ENCODE results near the gene MSANTD1.

Gene MSANTD1

DNA sequence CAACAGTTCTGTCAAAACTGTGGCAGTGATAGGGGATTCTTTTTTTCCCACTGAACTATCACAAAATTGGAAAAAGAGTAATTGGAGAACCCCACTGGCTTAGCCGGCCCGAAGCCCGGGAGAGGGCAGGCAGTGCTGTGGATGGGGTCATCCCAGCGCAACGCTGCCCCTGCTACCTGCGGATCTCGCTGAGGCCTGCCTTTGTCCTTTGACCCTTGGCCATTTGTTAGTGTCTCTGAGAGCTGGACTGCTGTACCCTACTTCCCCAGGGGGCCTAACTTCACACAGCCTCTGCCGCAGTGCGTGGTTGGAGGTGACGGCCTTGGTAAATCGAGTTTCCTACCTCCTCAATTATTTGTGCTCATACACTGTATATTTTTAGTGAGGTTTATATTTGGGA lies 43.0 kb upstream of the MSANTD1 start:
- H3K9ac ChIP-seq (ENCODE audit: insufficient read length) = no peak overlapping the region
- TF ChIP-seq FOXP2 (optimal IDR thresholded peaks at IDR 0.05; ENCODE audit: control extremely low read depth, extremely low read length, insufficient read depth) = no peak
- TF ChIP-seq POLR2AphosphoS5 (IDR thresholded peaks at IDR 0.05; ENCODE audit: borderline replicate concordance, low read depth, low read length) = no peak
- no peak for TF ChIP-seq EZH2 (IDR thresholded peaks at IDR 0.05)
- H3K36me3 ChIP-seq (ENCODE audit: insufficient read depth, low read length) = peaks cover 43% of the 10 kb centered on the region
- no peak overlapping the region for H3K4me3 ChIP-seq
- no peak overlapping the region for H3K27ac ChIP-seq
- no peaks in the 10 kb centered on the region for H3K9me3 ChIP-seq (ENCODE audit: low read depth, low read length)
- no peak for DNase-seq (ENCODE audit: low read depth, low spot score)

- TF ChIP-seq FOXP2 (optimal IDR thresholded peaks at IDR 0.05; ENCODE audit: control extremely low read depth, extremely low read length, insufficient read depth) (no peak), POLR2AphosphoS5 (IDR thresholded peaks at IDR 0.05; ENCODE audit: borderline replicate concordance, low read depth, low read length) (no peak), EZH2 (IDR thresholded peaks at IDR 0.05) (no peak)
- no peak overlapping the region for H3K9ac ChIP-seq (ENCODE audit: insufficient read length)
- H3K9me3 ChIP-seq (ENCODE audit: low read depth, low read length) = no peaks in the 10 kb centered on the region
- peaks cover 43% of the 10 kb centered on the region for H3K36me3 ChIP-seq (ENCODE audit: insufficient read depth, low read length)
- no peak for DNase-seq (ENCODE audit: low read depth, low spot score)
- no peak overlapping the region for H3K4me3 ChIP-seq
- H3K27ac ChIP-seq = no peak overlapping the region
These were observed 42.4 kb upstream of the MSANTD1 start for GRCh38 chr4:3206439-3207100.

GRCh38 chr4:3207531-3208037 lies 41.4 kb upstream of the MSANTD1 start:
- H3K27ac ChIP-seq = no peak overlapping the region
- TF ChIP-seq EZH2 (IDR thresholded peaks at IDR 0.05) = no peak
- no peak for TF ChIP-seq POLR2AphosphoS5 (IDR thresholded peaks at IDR 0.05; ENCODE audit: borderline replicate concordance, low read depth, low read length)
- no peak for DNase-seq (ENCODE audit: low read depth, low spot score)
- no peak overlapping the region for H3K4me3 ChIP-seq
- peaks cover 45% of the 10 kb centered on the region for H3K36me3 ChIP-seq (ENCODE audit: insufficient read depth, low read length)
- H3K9ac ChIP-seq (ENCODE audit: insufficient read length) = no peak overlapping the region
- no peaks in the 10 kb centered on the region for H3K9me3 ChIP-seq (ENCODE audit: low read depth, low read length)

DNA sequence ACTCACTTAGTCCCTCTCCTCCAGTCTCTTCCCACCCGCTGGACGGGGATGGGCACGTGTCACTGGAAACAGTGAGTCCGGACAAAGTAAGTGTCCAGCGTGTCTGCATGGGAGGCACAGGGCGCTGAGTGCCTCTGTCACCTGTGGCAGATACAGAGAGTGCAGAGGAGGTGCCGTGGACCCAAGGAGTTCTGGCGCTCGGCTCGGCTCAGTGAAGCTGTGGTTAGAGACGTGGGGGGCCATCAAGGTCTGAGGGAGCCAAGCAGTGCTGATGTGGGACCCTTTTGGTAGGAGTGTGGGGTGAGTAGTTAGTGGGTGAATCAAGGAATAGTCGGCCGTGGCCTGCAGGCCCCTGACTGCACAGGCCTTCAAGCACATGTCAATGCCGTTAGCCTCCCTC lies 40.1 kb upstream of the MSANTD1 start:
- Histone ChIP-seq H3K4me3 (no peak overlapping the region), H3K27ac (no peak overlapping the region), H3K9ac (ENCODE audit: insufficient read length) (no peak overlapping the region), H3K9me3 (ENCODE audit: low read depth, low read length) (no peaks in the 10 kb centered on the region), H3K36me3 (ENCODE audit: insufficient read depth, low read length) (peaks cover 56% of the 10 kb centered on the region)
- DNase-seq (ENCODE audit: low read depth, low spot score) = no peak
- TF ChIP-seq EZH2 (IDR thresholded peaks at IDR 0.05) (no peak), FOXP2 (optimal IDR thresholded peaks at IDR 0.05; ENCODE audit: control extremely low read depth, extremely low read length, insufficient read depth) (no peak), POLR2AphosphoS5 (IDR thresholded peaks at IDR 0.05; ENCODE audit: borderline replicate concordance, low read depth, low read length) (no peak)

DNA sequence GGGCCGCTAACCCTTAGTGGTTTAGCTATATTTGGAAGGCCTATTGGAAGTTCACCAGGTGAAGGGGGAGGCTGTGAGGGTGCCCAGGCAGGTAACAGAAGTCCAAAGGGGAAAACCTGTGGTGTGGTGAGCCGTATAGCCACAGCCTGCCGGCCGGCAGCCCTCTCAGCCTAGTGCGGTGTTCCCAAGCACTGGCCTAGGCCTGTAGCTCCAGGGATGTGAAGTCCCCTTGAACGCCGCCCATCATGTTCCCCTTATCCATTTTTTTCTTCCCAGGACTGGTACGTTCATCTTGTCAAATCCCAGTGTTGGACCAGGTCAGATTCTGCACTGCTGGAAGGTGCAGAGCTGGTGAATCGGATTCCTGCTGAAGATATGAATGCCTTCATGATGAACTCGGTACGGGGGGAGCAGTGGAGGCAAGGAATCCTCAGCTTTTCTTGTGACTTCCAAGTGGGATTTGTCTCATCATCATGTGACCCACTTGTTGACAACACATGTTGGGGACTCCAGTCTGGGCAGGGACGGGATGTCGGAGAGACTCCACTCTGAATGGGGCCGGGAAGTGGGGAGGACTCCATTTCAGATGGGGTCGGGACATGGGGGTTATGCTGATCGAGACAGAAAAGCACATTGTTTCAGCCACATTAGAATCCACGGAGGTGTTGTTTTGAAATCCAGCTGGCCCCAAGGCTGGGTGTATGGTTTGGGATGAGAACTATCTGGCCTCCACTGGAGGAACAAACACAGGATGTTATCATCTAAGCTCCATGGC lies 39.2 kb upstream of the MSANTD1 start:
- H3K4me3 ChIP-seq = no peak overlapping the region
- no peak for DNase-seq (ENCODE audit: low read depth, low spot score)
- no peak overlapping the region for H3K27ac ChIP-seq
- TF ChIP-seq FOXP2 (optimal IDR thresholded peaks at IDR 0.05; ENCODE audit: control extremely low read depth, extremely low read length, insufficient read depth) = no peak
- no peak for TF ChIP-seq POLR2AphosphoS5 (IDR thresholded peaks at IDR 0.05; ENCODE audit: borderline replicate concordance, low read depth, low read length)
- no peak for TF ChIP-seq EZH2 (IDR thresholded peaks at IDR 0.05)
- no peaks in the 10 kb centered on the region for H3K9me3 ChIP-seq (ENCODE audit: low read depth, low read length)
- no peak overlapping the region for H3K9ac ChIP-seq (ENCODE audit: insufficient read length)
- H3K36me3 ChIP-seq (ENCODE audit: insufficient read depth, low read length) = peaks cover 59% of the 10 kb centered on the region

DNA sequence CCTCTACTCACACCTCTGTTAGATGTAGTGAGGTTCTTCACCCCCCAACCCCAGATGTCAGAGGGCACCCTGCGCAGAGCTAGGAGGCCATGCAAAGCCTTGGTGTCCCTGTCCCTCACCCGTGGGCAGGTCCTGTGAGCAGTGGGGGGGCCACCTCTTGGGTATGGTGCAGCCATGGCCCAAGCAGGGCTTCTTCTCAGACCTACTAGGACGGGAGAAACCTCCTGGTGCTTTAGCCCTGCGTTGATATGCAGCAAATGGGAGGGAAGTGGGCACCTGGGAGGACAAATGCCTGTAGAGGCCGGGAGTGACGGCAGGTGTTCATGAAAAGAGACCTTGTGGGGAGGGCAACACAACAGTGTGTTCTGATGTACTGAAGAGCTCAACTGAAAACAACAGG lies 38.5 kb upstream of the MSANTD1 start:
- H3K36me3 ChIP-seq (ENCODE audit: insufficient read depth, low read length) = peaks cover 66% of the 10 kb centered on the region
- H3K27ac ChIP-seq = no peak overlapping the region
- TF ChIP-seq EZH2 (IDR thresholded peaks at IDR 0.05) = no peak
- TF ChIP-seq FOXP2 (optimal IDR thresholded peaks at IDR 0.05; ENCODE audit: control extremely low read depth, extremely low read length, insufficient read depth) = no peak
- no peak for TF ChIP-seq POLR2AphosphoS5 (IDR thresholded peaks at IDR 0.05; ENCODE audit: borderline replicate concordance, low read depth, low read length)
- no peaks in the 10 kb centered on the region for H3K9me3 ChIP-seq (ENCODE audit: low read depth, low read length)
- H3K9ac ChIP-seq (ENCODE audit: insufficient read length) = no peak overlapping the region
- H3K4me3 ChIP-seq = no peak overlapping the region
- no peak for DNase-seq (ENCODE audit: low read depth, low spot score)

GRCh38 chr4:3211866-3212265 lies 37.1 kb upstream of the MSANTD1 start:
- H3K27ac ChIP-seq = no peak overlapping the region
- DNase-seq (ENCODE audit: low read depth, low spot score) = no peak
- TF ChIP-seq POLR2AphosphoS5 (IDR thresholded peaks at IDR 0.05; ENCODE audit: borderline replicate concordance, low read depth, low read length) (no peak), FOXP2 (optimal IDR thresholded peaks at IDR 0.05; ENCODE audit: control extremely low read depth, extremely low read length, insufficient read depth) (no peak), EZH2 (IDR thresholded peaks at IDR 0.05) (no peak)
- H3K9ac ChIP-seq (ENCODE audit: insufficient read length) = no peak overlapping the region
- H3K36me3 ChIP-seq (ENCODE audit: insufficient read depth, low read length) = peaks cover 69% of the 10 kb centered on the region
- no peaks in the 10 kb centered on the region for H3K9me3 ChIP-seq (ENCODE audit: low read depth, low read length)
- no peak overlapping the region for H3K4me3 ChIP-seq

GRCh38 chr4:3212391-3213105 lies 36.4 kb upstream of the MSANTD1 start:
- Histone ChIP-seq H3K36me3 (ENCODE audit: insufficient read depth, low read length) (peaks cover 67% of the 10 kb centered on the region), H3K4me3 (no peak overlapping the region), H3K9me3 (ENCODE audit: low read depth, low read length) (no peaks in the 10 kb centered on the region), H3K9ac (ENCODE audit: insufficient read length) (no peak overlapping the region), H3K27ac (no peak overlapping the region)
- no peak for DNase-seq (ENCODE audit: low read depth, low spot score)
- TF ChIP-seq POLR2AphosphoS5 (IDR thresholded peaks at IDR 0.05; ENCODE audit: borderline replicate concordance, low read depth, low read length) (no peak), EZH2 (IDR thresholded peaks at IDR 0.05) (no peak)
